RWPE2 (cell line): ENCODE measurements around the gene KBTBD4.

Experiments used
- ATAC-seq: fragments of 200-7000 bp; cut with Tn5 transposase; 3 replicates; pipeline ENCODE4 v1.9.1; 2021; ENCODE audit warnings: low read depth
- DNase-seq: peaks from one replicate; pipeline ENCODE4 v3.0.0-alpha.2; 2020; ENCODE audit warnings: low spot score
- H3K27ac ChIP-seq: fragments of 450-650 bp; 2 replicates; pipeline ENCODE4 v1.5.1; 2017; ENCODE audit warnings: mild to moderate bottlenecking; ENCODE audit not compliant: poor library complexity, severe bottlenecking
- H3K27me3 ChIP-seq: fragments of 250-450 bp; sonication (Bioruptor Pico); 2 replicates; pipeline ENCODE4 v1.5.1; 2021; ENCODE audit warnings: mild to moderate bottlenecking, moderate library complexity; ENCODE audit not compliant: insufficient read depth, poor library complexity, severe bottlenecking
- H3K36me3 ChIP-seq: fragments of 250-450 bp; sonication (Bioruptor Pico); 2 replicates; pipeline ENCODE4 v1.5.1; 2020; ENCODE audit warnings: low read depth, mild to moderate bottlenecking, moderate library complexity
- H3K4me1 ChIP-seq: fragments of 250-450 bp; sonication (Bioruptor Pico); 2 replicates; pipeline ENCODE4 v1.5.1; 2021; ENCODE audit warnings: mild to moderate bottlenecking, moderate library complexity; ENCODE audit not compliant: insufficient read depth, poor library complexity, severe bottlenecking
- H3K4me3 ChIP-seq: fragments of 250-450 bp; sonication (Bioruptor Pico); 2 replicates; pipeline ENCODE4 v1.5.1; 2021; ENCODE audit warnings: mild to moderate bottlenecking, moderate library complexity; ENCODE audit not compliant: severe bottlenecking
- H3K9me3 ChIP-seq: fragments of 250-450 bp; sonication (Bioruptor Pico); 2 replicates; pipeline ENCODE4 v1.5.1; 2021; ENCODE audit warnings: mild to moderate bottlenecking, moderate library complexity; ENCODE audit not compliant: severe bottlenecking
- CTCF ChIP-seq: fragments of 450-650 bp; IDR thresholded peaks from one replicate; pipeline ENCODE4 v1.5.1; 2017; ENCODE audit warnings: mild to moderate bottlenecking, moderate library complexity; ENCODE audit not compliant: poor library complexity, severe bottlenecking

KBTBD4 gene

DNA sequence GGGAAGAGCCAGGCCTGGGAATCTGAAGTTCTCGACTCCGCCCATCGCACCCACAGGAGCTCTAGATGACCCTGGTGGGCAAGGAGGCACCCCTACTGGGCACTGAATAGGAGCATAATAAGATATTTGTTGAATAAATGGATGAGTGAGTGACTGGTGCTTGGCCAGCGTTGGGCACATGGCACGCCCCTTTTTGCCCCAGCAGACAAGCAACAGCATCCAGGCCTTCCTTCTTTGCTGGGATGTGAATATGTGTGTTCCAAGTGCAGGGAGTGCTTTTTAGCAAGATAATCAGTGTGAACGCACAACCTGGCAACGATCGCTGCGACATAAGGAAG, 25.4 kb downstream of the KBTBD4 start:
- TF ChIP-seq CTCF, result peak; percentile 79
- Histone ChIP-seq H3K27ac (peak overlapping the region; percentile 82), H3K36me3 (peaks cover 27% of the 10 kb centered on the region), H3K4me1 (peaks cover 16% of the 10 kb centered on the region), H3K4me3 (peak overlapping the region; percentile 75), H3K9me3 (no peaks in the 10 kb centered on the region), H3K27me3 (no peaks in the 10 kb centered on the region)
- ATAC-seq (peak; percentile 50), DNase-seq (no peak)

- TF ChIP-seq CTCF, result peak; percentile 98
- Histone ChIP-seq H3K4me1 (peaks cover 21% of the 10 kb centered on the region), H3K4me3 (peak within 1 kb of the TSS; percentile 75), H3K9me3 (no peaks in the 10 kb centered on the region), H3K27me3 (no peaks in the 10 kb centered on the region), H3K36me3 (peaks cover 32% of the 10 kb centered on the region), H3K27ac (peak within 1 kb of the TSS; percentile 82)
- peak; percentile 90 for DNase-seq
- ATAC-seq, result peak; percentile 91
Measured at GRCh38 chr11:47552566-47553405, 26.0 kb downstream of the KBTBD4 start, which contains the start of gene CELF1. CELF1 (minus strand) TSS chr11:47553132; CDS start chr11:47499523, 53,609 bp downstream.

- peak; percentile 13; the same call in 1 of the 3 replicates for ATAC-seq
- Histone ChIP-seq H3K27ac (peak overlapping the region; percentile 82), H3K4me1 (peaks cover 28% of the 10 kb centered on the region), H3K9me3 (no peaks in the 10 kb centered on the region), H3K4me3 (peak overlapping the region; percentile 75), H3K27me3 (no peaks in the 10 kb centered on the region), H3K36me3 (peaks cover 34% of the 10 kb centered on the region)
- no peak for DNase-seq
- no peak for TF ChIP-seq CTCF
Measured at GRCh38 chr11:47552056-47552565, 26.7 kb downstream of the KBTBD4 start.

GRCh38 chr11:47551086-47551485, 27.7 kb downstream of the KBTBD4 start:
- peak overlapping the region; percentile 75 for H3K4me3 ChIP-seq
- DNase-seq (no peak), ATAC-seq (no peak)
- peak; percentile 35 for TF ChIP-seq CTCF
- H3K9me3 ChIP-seq, result no peaks in the 10 kb centered on the region
- peaks cover 30% of the 10 kb centered on the region for H3K4me1 ChIP-seq
- peaks cover 41% of the 10 kb centered on the region for H3K36me3 ChIP-seq
- no peaks in the 10 kb centered on the region for H3K27me3 ChIP-seq
- peak overlapping the region; percentile 82 for H3K27ac ChIP-seq
